Measurements from ENCODE around the gene SNX20. TPM values are rescaled to one million over a fixed set of nuclear protein-coding genes. Genes with fewer than 3 reads are reported as not detected.

SNX20 gene
- total RNA-seq, 1 donor from 2014 or later: 0.41 TPM

GRCh38 chr16:50635505-50636392 is 45.4 kb downstream of the SNX20 start:
- no peak for DNase-seq

GRCh38 chr16:50634947-50635346 is 46.2 kb downstream of the SNX20 start:
- no peak for DNase-seq

- no peak for DNase-seq
Observed at GRCh38 chr16:50634090-50634489, 47.0 kb downstream of the SNX20 start.

GRCh38 chr16:50632927-50633800 is 47.9 kb downstream of the SNX20 start:
- DNase-seq: no peak

GRCh38 chr16:50631985-50632576 is 49.0 kb downstream of the SNX20 start:
- no peak for DNase-seq

- no peak for DNase-seq
Observed at GRCh38 chr16:50631249-50631984, 49.7 kb downstream of the SNX20 start.

- no peak for DNase-seq
Observed at GRCh38 chr16:50630394-50631020, 50.6 kb downstream of the SNX20 start.

GRCh38 chr16:50629334-50629733 is 51.8 kb downstream of the SNX20 start:
- DNase-seq: no peak

- DNase-seq: no peak
Observed at GRCh38 chr16:50628156-50628802, 52.8 kb downstream of the SNX20 start.

- peak; percentile 92 for DNase-seq
Observed at GRCh38 chr16:50627419-50627818, 53.7 kb downstream of the SNX20 start.

- DNase-seq: no peak
Observed at GRCh38 chr16:50626868-50627267, 54.2 kb downstream of the SNX20 start.

- no peak for DNase-seq
Observed at GRCh38 chr16:50625374-50625773, 55.7 kb downstream of the SNX20 start.

GRCh38 chr16:50624449-50624970 is 56.6 kb downstream of the SNX20 start:
- DNase-seq: no peak

- DNase-seq: no peak
Observed at GRCh38 chr16:50622643-50623369, 58.3 kb downstream of the SNX20 start.

- no peak for DNase-seq
Observed at GRCh38 chr16:50622029-50622428, 59.1 kb downstream of the SNX20 start.

Other genes starting within 250 kb of the SNX20 start
- gene NKD1, start 132.9 kb downstream of the SNX20 start, total RNA-seq: 15.7 TPM
- gene NOD2, start 12.3 kb upstream of the SNX20 start, total RNA-seq: 2.5 TPM
- gene CYLD, start 60.8 kb upstream of the SNX20 start, total RNA-seq: 60.7 TPM

Data from tongue (tissue), 2 donors.